Activated B cell treated with CpG ODN at 0.5 μM for 24 hours (primary cell): ENCODE results near the gene MCRIP1. TPM values are rescaled to one million over a fixed set of nuclear protein-coding genes. Genes with fewer than 3 reads are reported as not detected.

ENCODE experiments used
- ATAC-seq: fragments of 200-7000 bp; cut with Tn5 transposase; one replicate; pipeline ENCODE4 v1.10.0; 2021; ENCODE audit warnings: low read depth, mild to moderate bottlenecking, moderate library complexity
- CTCF ChIA-PET: fragments of 350-600 bp; sonication (Branson Sonifier 250); formaldehyde crosslinking; loops from one replicate; lab custom pipeline; 2021; ENCODE audit warnings: antibody characterized with exemption; lab: Charles Lee
- POLR2A ChIA-PET: fragments of 350-600 bp; sonication (Branson Sonifier 250); formaldehyde crosslinking; loops from one replicate; lab custom pipeline; 2021; ENCODE audit warnings: antibody characterized with exemption; lab: Charles Lee
- DNase-seq: peaks from one replicate; pipeline ENCODE4 v3.0.0; 2022
- H3K27ac Mint-ChIP-seq: one replicate; pipeline ENCODE4 v1.8.0; 2020; ENCODE audit warnings: mixed read lengths
- H3K27me3 Mint-ChIP-seq: one replicate; pipeline ENCODE4 v1.8.0; 2021; ENCODE audit warnings: mixed read lengths
- H3K36me3 Mint-ChIP-seq: one replicate; pipeline ENCODE4 v1.8.0; 2021; ENCODE audit warnings: low read depth, mixed read lengths
- H3K4me1 Mint-ChIP-seq: one replicate; pipeline ENCODE4 v1.8.0; 2021; ENCODE audit warnings: mixed read lengths
- H3K4me3 Mint-ChIP-seq: one replicate; pipeline ENCODE4 v1.8.0; 2020; ENCODE audit warnings: mild to moderate bottlenecking, mixed read lengths
- H3K9me3 Mint-ChIP-seq: one replicate; pipeline ENCODE4 v1.8.0; 2020; ENCODE audit warnings: mixed read lengths
- CTCF ChIP-seq: fragments of 200-600 bp; IDR thresholded peaks from one replicate; pipeline ENCODE4 v1.8.0; 2022; ENCODE audit warnings: antibody characterized with exemption, mild to moderate bottlenecking
- intact Hi-C: fragments of 100-400 bp; cut with micrococcal nuclease; formaldehyde crosslinking; loops from one replicate; pipeline ENCODE4 v1.15.1; 2024
- total RNA-seq: library from RNA; stranded (reverse); gene quantifications from 2 replicates; pipeline ENCODE4 v1.2.3, GENCODE V29; 2022

The MCRIP1 gene
- total RNA-seq, 1 donor from 2014 or later, result 75.0 TPM

GRCh38 chr17:81846743-81847689, 13.9 kb upstream of the MCRIP1 start:
- peaks cover 55% of the 10 kb centered on the region for H3K36me3 Mint-ChIP-seq
- no peaks in the 10 kb centered on the region for H3K27me3 Mint-ChIP-seq
- no peak overlapping the region for H3K27ac Mint-ChIP-seq
- ChIA-PET CTCF (no interaction called here), POLR2A (no interaction called here)
- no peaks in the 10 kb centered on the region for H3K4me1 Mint-ChIP-seq
- TF ChIP-seq CTCF, result no peak
- ATAC-seq (no peak), DNase-seq (no peak)
- intact Hi-C loops, result no loop called here
- no peak overlapping the region for H3K4me3 Mint-ChIP-seq
- no peaks in the 10 kb centered on the region for H3K9me3 Mint-ChIP-seq

GRCh38 chr17:81845881-81846742, 13.0 kb upstream of the MCRIP1 start:
- H3K4me3 Mint-ChIP-seq, result no peak overlapping the region
- no peak for TF ChIP-seq CTCF

GRCh38 chr17:81845361-81845760, 12.3 kb upstream of the MCRIP1 start:
- Mint-ChIP-seq H3K27ac (no peak overlapping the region), H3K4me3 (no peak overlapping the region), H3K27me3 (no peaks in the 10 kb centered on the region), H3K4me1 (no peaks in the 10 kb centered on the region), H3K9me3 (no peaks in the 10 kb centered on the region), H3K36me3 (peaks cover 46% of the 10 kb centered on the region)
- no peak for DNase-seq
- ChIA-PET POLR2A (no interaction called here), CTCF (no interaction called here)
- intact Hi-C loops, result no loop called here
- ATAC-seq, result no peak
- TF ChIP-seq CTCF, result no peak

More at GRCh38 chr17:81845881-81846742, 13.0 kb upstream of the MCRIP1 start:
- intact Hi-C loops, result no loop called here
- Mint-ChIP-seq H3K27me3 (no peaks in the 10 kb centered on the region), H3K4me1 (no peaks in the 10 kb centered on the region), H3K27ac (no peak overlapping the region), H3K9me3 (no peaks in the 10 kb centered on the region), H3K36me3 (peaks cover 46% of the 10 kb centered on the region)
- DNase-seq (no peak), ATAC-seq (no peak)
- POLR2A ChIA-PET, result no interaction called here
- CTCF ChIA-PET, result no interaction called here

- Mint-ChIP-seq H3K4me1 (no peaks in the 10 kb centered on the region), H3K4me3 (no peak overlapping the region), H3K27ac (no peak overlapping the region), H3K27me3 (no peaks in the 10 kb centered on the region), H3K36me3 (peaks cover 46% of the 10 kb centered on the region), H3K9me3 (no peaks in the 10 kb centered on the region)
- no peak for TF ChIP-seq CTCF
- POLR2A ChIA-PET, result no interaction called here
- CTCF ChIA-PET, result no interaction called here
- ATAC-seq, result no peak
- DNase-seq, result no peak
- intact Hi-C loops, result no loop called here
These were observed 11.8 kb upstream of the MCRIP1 start for GRCh38 chr17:81844887-81845286.

- H3K4me1 Mint-ChIP-seq, result no peaks in the 10 kb centered on the region
- CTCF ChIA-PET, result no interaction called here
- no peak for ATAC-seq
These were observed 11.3 kb upstream of the MCRIP1 start for GRCh38 chr17:81844327-81844851.

More at GRCh38 chr17:81844327-81844851, 11.3 kb upstream of the MCRIP1 start:
- peaks cover 46% of the 10 kb centered on the region for H3K36me3 Mint-ChIP-seq
- no peak for DNase-seq
- H3K27me3 Mint-ChIP-seq, result no peaks in the 10 kb centered on the region
- no peak overlapping the region for H3K4me3 Mint-ChIP-seq
- intact Hi-C loops, result no loop called here
- POLR2A ChIA-PET, result no interaction called here
- no peak overlapping the region for H3K27ac Mint-ChIP-seq
- no peaks in the 10 kb centered on the region for H3K9me3 Mint-ChIP-seq
- TF ChIP-seq CTCF, result no peak
